ENCODE results near the gene BCL11A.

The BCL11A gene

DNA sequence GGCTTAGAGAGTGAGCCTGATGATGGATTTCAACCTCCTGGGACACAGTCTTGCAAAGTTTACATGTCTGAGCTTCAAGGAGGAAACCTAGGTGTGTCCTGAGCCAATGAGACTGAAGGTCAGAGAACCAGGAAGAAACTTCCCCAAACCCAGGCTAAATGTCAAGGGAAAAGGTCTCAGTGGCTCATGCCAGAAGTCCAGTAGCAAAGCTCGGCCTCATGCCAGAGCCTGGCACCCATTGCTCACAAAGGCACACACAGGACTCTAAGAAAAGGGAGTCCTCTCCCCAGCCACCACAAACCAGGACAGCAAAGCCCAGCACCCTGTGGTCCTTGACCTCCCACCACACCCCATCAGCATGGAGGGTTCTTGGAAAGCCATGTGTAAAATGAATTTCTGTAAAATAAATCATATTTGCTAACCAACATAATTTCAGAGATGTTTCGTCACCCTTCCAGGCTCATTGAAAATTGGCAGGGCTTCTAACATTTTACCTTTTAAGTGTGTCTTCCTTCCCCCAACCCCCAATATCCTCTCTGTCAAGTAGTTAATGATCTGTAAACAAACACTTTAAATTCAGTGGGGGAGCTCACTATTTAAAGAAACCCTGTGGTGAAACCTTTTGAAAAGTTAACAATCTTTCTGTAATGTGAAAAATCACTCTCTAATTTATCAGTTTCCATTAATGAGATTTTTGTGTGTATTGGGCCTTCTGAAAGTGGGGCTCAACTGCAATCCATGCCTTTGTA is 77.1 kb downstream of the BCL11A start:
- Histone ChIP-seq H3K9ac (ENCODE audit: low read length) (no peak overlapping the region), H3K36me3 (ENCODE audit: control insufficient read depth in 1 of 2, insufficient read depth in 2 of 2, low read depth in 1 of 2, low read length in 2 of 2) (peaks cover 0 to 2% of the 10 kb centered on the region in 2 experiments), H3K9me3 (ENCODE audit: control insufficient read depth, low read length) (no peaks in the 10 kb centered on the region), H3K14ac (ENCODE audit: low read length in 2 of 2) (no peak overlapping the region), H2BK12ac (ENCODE audit: low read length in 2 of 2) (no peak overlapping the region), H3K27me3 (ENCODE audit: control insufficient read depth in 1 of 2, insufficient read depth in 1 of 2, low read length in 2 of 2) (no peaks in the 10 kb centered on the region), H3K23ac (ENCODE audit: low read length in 2 of 2) (no peak overlapping the region), H3K27ac (ENCODE audit: low read length, poor library complexity, severe bottlenecking) (no peak overlapping the region), H3K18ac (ENCODE audit: low read depth in 1 of 2, low read length in 2 of 2) (no peak overlapping the region), H3K4me3 (ENCODE audit: insufficient read depth in 1 of 2, low read depth in 1 of 2, low read length in 2 of 2) (no peak overlapping the region), H4K8ac (ENCODE audit: low read length) (no peak overlapping the region), H3K4ac (ENCODE audit: low read depth in 1 of 2, low read length in 2 of 2) (no peak overlapping the region), H3K79me1 (replicated peaks; ENCODE audit: low read length, poor library complexity, severe bottlenecking) (peaks cover 35% of the 10 kb centered on the region), H2AFZ (ENCODE audit: low read depth, low read length) (no peak overlapping the region), H2BK120ac (ENCODE audit: low read depth, low read length) (no peak overlapping the region), H2AK5ac (ENCODE audit: low read length, severe bottlenecking) (no peak overlapping the region), H2BK15ac (ENCODE audit: low read depth, poor library complexity, severe bottlenecking) (no peak overlapping the region), H3K4me1 (ENCODE audit: control insufficient read depth, insufficient read depth, low read depth, low read length) (peaks cover 20% of the 10 kb centered on the region), H2BK5ac (ENCODE audit: low read depth, low read length, poor library complexity, severe bottlenecking) (no peak overlapping the region), H3K4me2 (ENCODE audit: low read length, poor library complexity, severe bottlenecking) (no peak overlapping the region), H4K91ac (ENCODE audit: low read length) (no peak overlapping the region)
- no peak for DNase-seq
- WGBS: 51% methylated on average over 2 of the region's 2 CpGs

DNA sequence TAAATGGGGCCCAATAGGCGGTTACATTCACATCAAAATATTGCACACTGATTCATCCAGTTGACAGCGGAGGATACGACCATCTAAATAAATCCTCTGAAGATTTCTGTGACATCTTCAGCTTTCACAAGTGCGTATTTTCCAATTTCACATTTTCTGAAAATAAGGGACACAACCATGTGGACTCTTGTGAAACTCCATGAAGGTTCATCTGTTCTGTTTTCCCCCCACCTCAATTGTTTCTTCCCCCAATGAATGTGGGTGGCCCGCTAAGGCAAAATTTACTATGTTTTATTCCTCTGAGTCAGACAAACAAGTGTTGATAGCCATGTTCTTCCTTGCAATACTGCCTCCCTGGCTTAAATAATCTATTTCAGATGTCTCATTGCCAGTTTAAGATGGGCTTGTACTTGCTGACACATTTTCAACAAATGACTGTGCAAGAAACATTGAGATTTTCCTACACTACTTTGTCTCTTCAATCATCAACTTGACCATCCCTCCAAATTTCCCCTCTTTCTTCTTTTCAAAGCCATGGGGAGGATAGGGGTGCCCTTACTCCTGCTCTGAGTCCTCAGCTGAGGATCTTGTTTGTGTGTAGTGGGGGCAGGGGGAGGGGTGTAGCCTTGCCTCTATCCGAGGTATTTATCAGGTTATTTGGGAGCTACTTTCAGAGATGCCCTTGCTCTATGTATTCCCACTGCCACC is 78.2 kb downstream of the BCL11A start:
- Histone ChIP-seq H3K23ac (ENCODE audit: low read length in 2 of 2) (no peak overlapping the region), H4K8ac (ENCODE audit: low read length) (no peak overlapping the region), H3K27ac (ENCODE audit: low read length, poor library complexity, severe bottlenecking) (no peak overlapping the region), H2BK5ac (ENCODE audit: low read depth, low read length, poor library complexity, severe bottlenecking) (no peak overlapping the region), H3K9me3 (ENCODE audit: control insufficient read depth, low read length) (no peaks in the 10 kb centered on the region), H3K4ac (ENCODE audit: low read depth in 1 of 2, low read length in 2 of 2) (no peak overlapping the region), H3K14ac (ENCODE audit: low read length in 2 of 2) (no peak overlapping the region), H3K36me3 (ENCODE audit: control insufficient read depth in 1 of 2, insufficient read depth in 2 of 2, low read depth in 1 of 2, low read length in 2 of 2) (no peaks in the 10 kb centered on the region), H3K4me2 (ENCODE audit: low read length, poor library complexity, severe bottlenecking) (no peak overlapping the region), H3K9ac (ENCODE audit: low read length) (no peak overlapping the region), H3K4me1 (ENCODE audit: control insufficient read depth, insufficient read depth, low read depth, low read length) (peaks cover 13% of the 10 kb centered on the region), H4K91ac (ENCODE audit: low read length) (no peak overlapping the region), H2BK15ac (ENCODE audit: low read depth, poor library complexity, severe bottlenecking) (no peak overlapping the region), H2AFZ (ENCODE audit: low read depth, low read length) (no peak overlapping the region), H3K27me3 (ENCODE audit: control insufficient read depth in 1 of 2, insufficient read depth in 1 of 2, low read length in 2 of 2) (no peaks in the 10 kb centered on the region), H3K79me1 (replicated peaks; ENCODE audit: low read length, poor library complexity, severe bottlenecking) (peaks cover 29% of the 10 kb centered on the region), H3K4me3 (ENCODE audit: insufficient read depth in 1 of 2, low read depth in 1 of 2, low read length in 2 of 2) (no peak overlapping the region), H3K18ac (ENCODE audit: low read depth in 1 of 2, low read length in 2 of 2) (no peak overlapping the region), H2BK120ac (ENCODE audit: low read depth, low read length) (no peak overlapping the region), H2BK12ac (ENCODE audit: low read length in 2 of 2) (no peak overlapping the region), H2AK5ac (ENCODE audit: low read length, severe bottlenecking) (no peak overlapping the region)
- DNase-seq: no peak
- 94% methylated on average over 5 of the region's 6 CpGs for WGBS

DNA sequence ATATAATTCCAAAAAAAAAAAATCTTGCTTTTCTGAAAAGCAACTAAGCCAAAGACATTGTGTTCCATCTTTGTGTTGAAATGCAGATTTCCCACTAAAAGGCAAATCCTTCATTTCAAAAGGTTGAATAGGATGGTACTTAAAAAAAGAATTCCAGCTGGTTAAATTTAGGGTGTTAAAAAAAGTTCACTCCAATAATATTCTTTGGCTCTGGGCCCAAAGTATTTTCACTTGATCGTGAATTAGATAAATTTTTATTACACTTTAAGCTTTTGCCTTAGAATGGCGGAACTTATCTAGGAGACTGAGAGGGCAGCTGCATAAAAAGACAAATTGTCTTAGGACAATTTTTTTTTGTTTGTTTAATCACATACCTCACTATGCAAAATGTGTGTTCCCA is 79.2 kb downstream of the BCL11A start:
- no CpG with 5 or more reads among the region's 2 CpGs for WGBS
- Histone ChIP-seq H2AK5ac (ENCODE audit: low read length, severe bottlenecking) (no peak overlapping the region), H2BK5ac (ENCODE audit: low read depth, low read length, poor library complexity, severe bottlenecking) (no peak overlapping the region), H3K36me3 (ENCODE audit: control insufficient read depth in 1 of 2, insufficient read depth in 2 of 2, low read depth in 1 of 2, low read length in 2 of 2) (no peaks in the 10 kb centered on the region), H2BK12ac (ENCODE audit: low read length in 2 of 2) (no peak overlapping the region), H3K18ac (ENCODE audit: low read depth in 1 of 2, low read length in 2 of 2) (no peak overlapping the region), H2AFZ (ENCODE audit: low read depth, low read length) (no peak overlapping the region), H3K4ac (ENCODE audit: low read depth in 1 of 2, low read length in 2 of 2) (no peak overlapping the region), H3K27me3 (ENCODE audit: control insufficient read depth in 1 of 2, insufficient read depth in 1 of 2, low read length in 2 of 2) (no peaks in the 10 kb centered on the region), H3K79me1 (replicated peaks; ENCODE audit: low read length, poor library complexity, severe bottlenecking) (peaks cover 26% of the 10 kb centered on the region), H3K4me2 (ENCODE audit: low read length, poor library complexity, severe bottlenecking) (no peak overlapping the region), H3K4me1 (ENCODE audit: control insufficient read depth, insufficient read depth, low read depth, low read length) (peaks cover 7% of the 10 kb centered on the region), H2BK120ac (ENCODE audit: low read depth, low read length) (no peak overlapping the region), H4K8ac (ENCODE audit: low read length) (no peak overlapping the region), H3K9ac (ENCODE audit: low read length) (no peak overlapping the region), H4K91ac (ENCODE audit: low read length) (no peak overlapping the region), H3K14ac (ENCODE audit: low read length in 2 of 2) (no peak overlapping the region), H3K4me3 (ENCODE audit: insufficient read depth in 1 of 2, low read depth in 1 of 2, low read length in 2 of 2) (no peak overlapping the region), H3K9me3 (ENCODE audit: control insufficient read depth, low read length) (no peaks in the 10 kb centered on the region), H3K27ac (ENCODE audit: low read length, poor library complexity, severe bottlenecking) (no peak overlapping the region), H3K23ac (ENCODE audit: low read length in 2 of 2) (no peak overlapping the region), H2BK15ac (ENCODE audit: low read depth, poor library complexity, severe bottlenecking) (no peak overlapping the region)
- no peak for DNase-seq

DNA sequence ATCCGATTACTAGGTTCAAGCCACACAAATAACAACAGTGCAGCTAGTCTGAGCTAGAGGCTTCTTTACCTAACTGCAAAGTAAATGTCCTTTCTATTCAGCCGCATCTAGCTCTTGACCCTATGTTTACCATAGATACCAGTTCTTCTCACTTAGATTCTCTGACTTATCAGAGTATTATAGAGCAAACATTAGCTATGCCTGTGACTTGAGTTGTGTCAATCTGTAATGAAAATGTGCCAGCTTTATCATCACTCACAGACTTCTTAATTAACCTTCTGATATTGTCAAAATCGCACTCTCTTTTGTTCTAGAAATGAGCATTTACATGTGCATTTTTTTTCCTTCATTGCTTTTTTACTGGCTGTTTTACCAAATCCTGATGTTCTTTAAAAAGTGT is 79.9 kb downstream of the BCL11A start:
- H3K79me1 ChIP-seq (replicated peaks; ENCODE audit: low read length, poor library complexity, severe bottlenecking): peaks cover 20% of the 10 kb centered on the region
- H2BK15ac ChIP-seq (ENCODE audit: low read depth, poor library complexity, severe bottlenecking): no peak overlapping the region
- no peak overlapping the region for H4K8ac ChIP-seq (ENCODE audit: low read length)
- no peak overlapping the region for H3K14ac ChIP-seq (ENCODE audit: low read length in 2 of 2)
- H3K4ac ChIP-seq (ENCODE audit: low read depth in 1 of 2, low read length in 2 of 2): no peak overlapping the region
- H3K4me3 ChIP-seq (ENCODE audit: insufficient read depth in 1 of 2, low read depth in 1 of 2, low read length in 2 of 2): no peak overlapping the region
- H3K36me3 ChIP-seq (ENCODE audit: control insufficient read depth in 1 of 2, insufficient read depth in 2 of 2, low read depth in 1 of 2, low read length in 2 of 2): no peaks in the 10 kb centered on the region
- H3K4me2 ChIP-seq (ENCODE audit: low read length, poor library complexity, severe bottlenecking): no peak overlapping the region
- no peak overlapping the region for H3K9ac ChIP-seq (ENCODE audit: low read length)
- H3K27me3 ChIP-seq (ENCODE audit: control insufficient read depth in 1 of 2, insufficient read depth in 1 of 2, low read length in 2 of 2): no peaks in the 10 kb centered on the region
- no peak overlapping the region for H2AK5ac ChIP-seq (ENCODE audit: low read length, severe bottlenecking)
- H3K27ac ChIP-seq (ENCODE audit: low read length, poor library complexity, severe bottlenecking): no peak overlapping the region
- H2BK120ac ChIP-seq (ENCODE audit: low read depth, low read length): no peak overlapping the region
- H2BK12ac ChIP-seq (ENCODE audit: low read length in 2 of 2): no peak overlapping the region
- no peak overlapping the region for H4K91ac ChIP-seq (ENCODE audit: low read length)
- peaks cover 7% of the 10 kb centered on the region for H3K4me1 ChIP-seq (ENCODE audit: control insufficient read depth, insufficient read depth, low read depth, low read length)
- 85% methylated on average over 3 of the region's 3 CpGs for WGBS
- no peak overlapping the region for H2AFZ ChIP-seq (ENCODE audit: low read depth, low read length)
- H2BK5ac ChIP-seq (ENCODE audit: low read depth, low read length, poor library complexity, severe bottlenecking): no peak overlapping the region
- DNase-seq: no peak
- no peaks in the 10 kb centered on the region for H3K9me3 ChIP-seq (ENCODE audit: control insufficient read depth, low read length)
- no peak overlapping the region for H3K23ac ChIP-seq (ENCODE audit: low read length in 2 of 2)
- no peak overlapping the region for H3K18ac ChIP-seq (ENCODE audit: low read depth in 1 of 2, low read length in 2 of 2)

Data from mesenchymal stem cell (in vitro differentiated cells and primary cell).